Measurements from ENCODE around the gene PIP. TPM values are rescaled to one million over a fixed set of nuclear protein-coding genes. Genes with fewer than 3 reads are reported as not detected.
"Not testable (repeated sequence)": the region's sequence is repeated elsewhere in the genome, so short reads cannot be mapped to it uniquely, and the experiment has no call there.

PIP gene
- total RNA-seq, 4 donors from 2014 or later: not detected

GRCh38 chr7:143129477-143129876 lies 2.4 kb upstream of the PIP start:
- TF ChIP-seq POLR2A (IDR thresholded peaks at IDR 0.05): no peak
- TF ChIP-seq, protein P1, sequence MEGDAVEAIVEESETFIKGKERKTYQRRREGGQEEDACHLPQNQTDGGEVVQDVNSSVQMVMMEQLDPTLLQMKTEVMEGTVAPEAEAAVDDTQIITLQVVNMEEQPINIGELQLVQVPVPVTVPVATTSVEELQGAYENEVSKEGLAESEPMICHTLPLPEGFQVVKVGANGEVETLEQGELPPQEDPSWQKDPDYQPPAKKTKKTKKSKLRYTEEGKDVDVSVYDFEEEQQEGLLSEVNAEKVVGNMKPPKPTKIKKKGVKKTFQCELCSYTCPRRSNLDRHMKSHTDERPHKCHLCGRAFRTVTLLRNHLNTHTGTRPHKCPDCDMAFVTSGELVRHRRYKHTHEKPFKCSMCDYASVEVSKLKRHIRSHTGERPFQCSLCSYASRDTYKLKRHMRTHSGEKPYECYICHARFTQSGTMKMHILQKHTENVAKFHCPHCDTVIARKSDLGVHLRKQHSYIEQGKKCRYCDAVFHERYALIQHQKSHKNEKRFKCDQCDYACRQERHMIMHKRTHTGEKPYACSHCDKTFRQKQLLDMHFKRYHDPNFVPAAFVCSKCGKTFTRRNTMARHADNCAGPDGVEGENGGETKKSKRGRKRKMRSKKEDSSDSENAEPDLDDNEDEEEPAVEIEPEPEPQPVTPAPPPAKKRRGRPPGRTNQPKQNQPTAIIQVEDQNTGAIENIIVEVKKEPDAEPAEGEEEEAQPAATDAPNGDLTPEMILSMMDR (IDR thresholded peaks at IDR 0.05): no peak
- Histone ChIP-seq H3K4me1 (peaks cover 0 to 9% (median 0%) of the 10 kb centered on the region in 3 donors), H3K9me3 (peaks cover 0 to 9% (median 0%) of the 10 kb centered on the region in 3 donors), H3K36me3 (no peaks in the 10 kb centered on the region), H3K27me3 (peaks cover 0 to 6% (median 0%) of the 10 kb centered on the region in 4 donors), H3K4me3 (no peak overlapping the region), H3K27ac (no peak overlapping the region)
- intact Hi-C loops (cut with DNase I): no loop called here
- no peak for DNase-seq

- no peak for TF ChIP-seq POLR2A (IDR thresholded peaks at IDR 0.05)
- TF ChIP-seq, protein P1 (IDR thresholded peaks at IDR 0.05): no peak
- Histone ChIP-seq H3K4me3 (no peak overlapping the region), H3K27ac (no peak overlapping the region), H3K9me3 (peaks cover 0 to 4% (median 0%) of the 10 kb centered on the region in 3 donors), H3K4me1 (peaks cover 0 to 5% (median 0%) of the 10 kb centered on the region in 3 donors), H3K27me3 (peaks cover 0 to 6% (median 0%) of the 10 kb centered on the region in 4 donors), H3K36me3 (no peaks in the 10 kb centered on the region)
- no peak for DNase-seq
- intact Hi-C loops (cut with DNase I): no loop called here
Measured at GRCh38 chr7:143130541-143130940, 1.3 kb upstream of the PIP start.

- intact Hi-C loops (cut with DNase I): no loop called here
- Histone ChIP-seq H3K27me3 (no peaks in the 10 kb centered on the region), H3K4me1 (no peaks in the 10 kb centered on the region), H3K9me3 (no peaks in the 10 kb centered on the region), H3K27ac (no peak overlapping the region), H3K36me3 (no peaks in the 10 kb centered on the region), H3K4me3 (no peak overlapping the region)
- no peak for DNase-seq
- TF ChIP-seq, protein P1 (IDR thresholded peaks at IDR 0.05): no peak
- no peak for TF ChIP-seq POLR2A (IDR thresholded peaks at IDR 0.05)
Measured at GRCh38 chr7:143147070-143147469, 15.2 kb downstream of the PIP start.

- intact Hi-C loops (cut with DNase I): no loop called here
- TF ChIP-seq POLR2A (IDR thresholded peaks at IDR 0.05): no peak
- Histone ChIP-seq H3K27ac (no peak overlapping the region), H3K4me3 (no peak overlapping the region), H3K36me3 (no peaks in the 10 kb centered on the region), H3K4me1 (no peaks in the 10 kb centered on the region), H3K27me3 (no peaks in the 10 kb centered on the region), H3K9me3 (no peaks in the 10 kb centered on the region)
- WGBS, 2 donors: 39 to 56% methylated on average over 4 of the region's 4 CpGs
- DNase-seq: no peak
Measured at GRCh38 chr7:143148050-143148449, 16.2 kb downstream of the PIP start.

DNA sequence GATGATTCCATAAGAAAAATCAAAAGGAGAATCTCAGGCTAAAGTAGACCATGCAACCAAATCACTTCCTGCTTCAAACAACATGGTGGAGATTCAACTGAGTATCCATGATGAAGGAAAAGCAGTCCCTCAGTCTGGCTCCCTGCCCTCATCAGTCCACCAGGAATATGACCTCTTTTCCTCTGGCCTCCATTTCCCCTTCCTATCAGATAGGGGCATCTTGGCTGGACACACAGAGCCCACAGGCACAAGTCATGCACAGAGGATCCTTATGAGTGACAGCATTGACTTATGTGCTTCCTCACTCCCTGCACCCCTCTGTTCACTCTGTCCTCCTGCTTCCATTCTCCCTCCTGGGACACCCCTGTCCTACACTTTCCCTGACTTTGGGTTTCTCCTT lies 16.8 kb downstream of the PIP start:
- no peaks in the 10 kb centered on the region for H3K4me1 ChIP-seq
- no peak overlapping the region for H3K27ac ChIP-seq
- no peak overlapping the region for H3K4me3 ChIP-seq
- TF ChIP-seq POLR2A (IDR thresholded peaks at IDR 0.05): no peak
- TF ChIP-seq, protein P1 (IDR thresholded peaks at IDR 0.05): no peak
- H3K36me3 ChIP-seq: no peaks in the 10 kb centered on the region
- intact Hi-C loops (cut with DNase I): no loop called here
- H3K9me3 ChIP-seq: no peaks in the 10 kb centered on the region
- H3K27me3 ChIP-seq: no peaks in the 10 kb centered on the region
- DNase-seq: no peak

DNA sequence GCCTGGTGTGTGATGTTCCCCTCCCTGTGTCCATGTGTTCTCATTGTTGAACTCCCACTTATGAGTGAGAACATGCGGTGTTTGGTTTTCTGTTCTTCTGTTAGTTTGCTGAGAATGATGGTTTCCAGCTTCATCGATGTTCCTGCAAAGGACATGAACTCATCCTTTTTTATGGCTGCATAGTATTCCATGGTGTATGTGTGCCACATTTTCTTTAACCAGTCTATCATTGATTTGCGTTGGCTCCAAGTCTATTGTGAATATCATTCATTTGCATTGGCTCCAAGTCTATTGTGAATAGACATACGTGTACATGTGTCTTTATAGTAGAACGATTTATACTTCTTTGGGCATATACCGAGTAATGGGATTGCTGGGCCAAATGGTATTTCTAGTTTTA lies 18.8 kb downstream of the PIP start:
- H3K27ac ChIP-seq; DNase-seq; H3K27me3 ChIP-seq; H3K9me3 ChIP-seq; H3K4me1 ChIP-seq; H3K36me3 ChIP-seq; intact Hi-C loops (cut with DNase I); H3K4me3 ChIP-seq: not testable (repeated sequence)
- 90 to 94% methylated on average over 6 of the region's 6 CpGs for WGBS, 2 donors

- H3K4me3 ChIP-seq; H3K9me3 ChIP-seq; intact Hi-C loops (cut with DNase I); H3K27me3 ChIP-seq; DNase-seq; H3K36me3 ChIP-seq; H3K27ac ChIP-seq; H3K4me1 ChIP-seq: not testable (repeated sequence)
- WGBS, 2 donors: 82 to 84% methylated on average over 3 of the region's 3 CpGs
Measured at GRCh38 chr7:143158617-143159016, 26.7 kb downstream of the PIP start.

Data from esophagus squamous epithelium (tissue), 5 donors.